ENCODE data around the gene HECW1.
"Not testable (repeated sequence)": the region's sequence is repeated elsewhere in the genome, so short reads cannot be mapped to it uniquely, and the experiment has no call there.

Gene HECW1

GRCh38 chr7:43151076-43151475, 38.6 kb downstream of the HECW1 start:
- DNase-seq: no peak

GRCh38 chr7:43152696-43153095, 40.2 kb downstream of the HECW1 start:
- DNase-seq: no peak

GRCh38 chr7:43155636-43156035, 43.2 kb downstream of the HECW1 start:
- DNase-seq: no peak

- no peak for DNase-seq
Measured at GRCh38 chr7:43163885-43164284, 51.4 kb downstream of the HECW1 start.

GRCh38 chr7:43164757-43165156, 52.3 kb downstream of the HECW1 start:
- DNase-seq: no peak

GRCh38 chr7:43166686-43167085, 54.2 kb downstream of the HECW1 start:
- no peak for DNase-seq

- DNase-seq: no peak
Measured at GRCh38 chr7:43169076-43169475, 56.6 kb downstream of the HECW1 start.

- DNase-seq: no peak
Measured at GRCh38 chr7:43170571-43170970, 58.1 kb downstream of the HECW1 start.

GRCh38 chr7:43175570-43176200, 63.2 kb downstream of the HECW1 start:
- no peak for DNase-seq

- no peak for DNase-seq
Measured at GRCh38 chr7:43179393-43179792, 66.9 kb downstream of the HECW1 start.

GRCh38 chr7:43192806-43193460, 80.5 kb downstream of the HECW1 start:
- no peak for DNase-seq

GRCh38 chr7:43193893-43194292, 81.4 kb downstream of the HECW1 start:
- DNase-seq: no peak

- DNase-seq: no peak
Measured at GRCh38 chr7:43195256-43195655, 82.8 kb downstream of the HECW1 start.

- DNase-seq: no peak
Measured at GRCh38 chr7:43195768-43196167, 83.3 kb downstream of the HECW1 start.

- DNase-seq: no peak
Measured at GRCh38 chr7:43196379-43196778, 83.9 kb downstream of the HECW1 start.

GRCh38 chr7:43198016-43198415, 85.6 kb downstream of the HECW1 start:
- DNase-seq: no peak

GRCh38 chr7:43198599-43199090, 86.2 kb downstream of the HECW1 start:
- DNase-seq: no peak

- no peak for DNase-seq
Measured at GRCh38 chr7:43199371-43200160, 87.1 kb downstream of the HECW1 start.

GRCh38 chr7:43201912-43202311, 89.5 kb downstream of the HECW1 start:
- no peak for DNase-seq

GRCh38 chr7:43204081-43204480, 91.6 kb downstream of the HECW1 start:
- DNase-seq: no peak

GRCh38 chr7:43205171-43205795, 92.8 kb downstream of the HECW1 start:
- DNase-seq: no peak

GRCh38 chr7:43208242-43208641, 95.8 kb downstream of the HECW1 start:
- DNase-seq: no peak

- not testable (repeated sequence) for DNase-seq
Measured at GRCh38 chr7:43210539-43210938, 98.1 kb downstream of the HECW1 start.
